H1 (cell line): ENCODE data around the gene DES. TPM values are rescaled to one million over a fixed set of nuclear protein-coding genes. Genes with fewer than 3 reads are reported as not detected.

ENCODE experiments used
- CTCF ChIA-PET: fragments of 300-600 bp; sonication (Branson Sonifier 250); formaldehyde crosslinking; loops from one replicate; lab custom pipeline; 2021; ENCODE audit not compliant: partially characterized antibody; lab: Charles Lee
- POLR2A ChIA-PET: fragments of 300-600 bp; sonication (Branson Sonifier 250); formaldehyde crosslinking; loops from one replicate; lab custom pipeline; 2021; ENCODE audit warnings: inconsistent platforms; ENCODE audit not compliant: partially characterized antibody; lab: Charles Lee
- DNase-seq, 2 experiments: peaks; one replicate each; pipeline versions ENCODE4 v3.0.0 to v3.0.0-alpha.2; 2010 to 2022; ENCODE audit warnings: low spot score in 2 of 2, low read depth in 1 of 2, mixed read lengths in 1 of 2
- FAIRE-seq: peaks from 2 replicates; lab custom pipeline; 2011; peaks lifted over from hg19 to GRCh38; lab: Jason Lieb, UNC
- H2AFZ ChIP-seq: 2 replicates; pipeline ENCODE4 v1.8.1; 2012; ENCODE audit warnings: low read length, inconsistent platforms
- H2AK5ac ChIP-seq: 2 replicates; pipeline ENCODE4 v1.6.1; 2013; ENCODE audit warnings: low read depth, low read length
- H2BK120ac ChIP-seq: replicated peaks from 2 replicates; pipeline ENCODE3; 2013; ENCODE audit warnings: low read depth, low read length, inconsistent platforms
- H2BK12ac ChIP-seq: 2 replicates; pipeline ENCODE4 v1.6.1; 2013; ENCODE audit warnings: low read depth, low read length
- H2BK15ac ChIP-seq: 2 replicates; pipeline ENCODE4 v1.6.1; 2013; ENCODE audit warnings: low read length
- H2BK20ac ChIP-seq: 2 replicates; pipeline ENCODE4 v1.6.1; 2013; ENCODE audit warnings: low read length
- H2BK5ac ChIP-seq: 2 replicates; pipeline ENCODE4 v1.6.1; 2013; ENCODE audit warnings: low read depth, low read length
- H3K14ac ChIP-seq: 2 replicates; pipeline ENCODE4 v1.6.1; 2013; ENCODE audit warnings: inconsistent platforms; ENCODE audit not compliant: insufficient read length
- H3K18ac ChIP-seq: 2 replicates; pipeline ENCODE4 v1.6.1; 2013; ENCODE audit warnings: low read length; ENCODE audit errors: extremely low read depth
- H3K23ac ChIP-seq: 2 replicates; pipeline ENCODE4 v1.6.1; 2013; ENCODE audit warnings: inconsistent platforms; ENCODE audit not compliant: insufficient read length
- H3K23me2 ChIP-seq: 2 replicates; pipeline ENCODE4 v1.6.1; 2013; ENCODE audit warnings: low read depth, low read length
- H3K27ac ChIP-seq: 2 replicates; pipeline ENCODE4 v1.6.1; 2011; ENCODE audit warnings: low read depth, low read length, inconsistent platforms
- H3K27me3 ChIP-seq, 4 experiments: replicated peaks in 1 of 4; 1 replicate in 1 of 4; 2 replicates in 3 of 4; pipeline versions ENCODE4 v1.6.1 to v1.8.1; 2011 to 2013; ENCODE audit warnings: low read length in 3 of 4, mild to moderate bottlenecking in 3 of 4, inconsistent platforms in 2 of 4, mixed read lengths in 2 of 4, moderate library complexity in 1 of 4; ENCODE audit not compliant: control insufficient read depth in 3 of 4, insufficient read depth in 3 of 4; ENCODE audit errors: extremely low read depth in 1 of 4
- H3K36me3 ChIP-seq, 4 experiments: 2 replicates each; pipeline versions ENCODE4 v1.6.1 to v1.8.1; 2011 to 2013; ENCODE audit warnings: mild to moderate bottlenecking in 4 of 4, low read length in 3 of 4, moderate library complexity in 2 of 4, control low read depth in 1 of 4, inconsistent platforms in 1 of 4; ENCODE audit not compliant: insufficient read depth in 4 of 4, control insufficient read depth in 2 of 4
- H3K4ac ChIP-seq: replicated peaks from 2 replicates; pipeline ENCODE3; 2013; ENCODE audit warnings: low read length, low read depth, mixed read lengths, inconsistent platforms; ENCODE audit not compliant: insufficient read length
- H3K4me1 ChIP-seq, 4 experiments: replicated peaks in 1 of 4; 1 replicate in 1 of 4; 2 replicates in 3 of 4; pipeline versions ENCODE4 v1.6.1 to v1.8.1; 2011 to 2013; ENCODE audit warnings: low read length in 3 of 4, inconsistent platforms in 2 of 4, mixed read lengths in 1 of 4; ENCODE audit not compliant: insufficient read depth in 4 of 4, control insufficient read depth in 3 of 4
- H3K4me2 ChIP-seq, 2 experiments: 2 replicates each; pipeline versions ENCODE4 v1.6.1 to v1.8.1; 2011 to 2013; ENCODE audit warnings: low read depth in 2 of 2, low read length in 2 of 2, control low read depth in 1 of 2, inconsistent platforms in 1 of 2, mild to moderate bottlenecking in 1 of 2; ENCODE audit not compliant: insufficient read depth in 1 of 2
- H3K4me3 ChIP-seq, 4 experiments: fragments of 200-600, 300-600 bp in 1 of 4; sonication (generic), shearing (Covaris generic), sonication (Bioruptor Twin) in 1 of 4; 2 replicates each; pipeline versions ENCODE4 v1.5.1 to v1.8.1; 2011 to 2016; ENCODE audit warnings: low read length in 4 of 4, low read depth in 3 of 4, control low read depth in 2 of 4, inconsistent platforms in 2 of 4, mild to moderate bottlenecking in 2 of 4, mixed read lengths in 1 of 4, moderate library complexity in 1 of 4; ENCODE audit not compliant: insufficient read depth in 2 of 4; ENCODE audit errors: extremely low read depth in 1 of 4
- H3K56ac ChIP-seq: replicated peaks from 2 replicates; pipeline ENCODE3; 2013; ENCODE audit warnings: low read depth, mild to moderate bottlenecking, mixed read lengths, low read length, inconsistent platforms; ENCODE audit not compliant: insufficient read length
- H3K79me1 ChIP-seq: 2 replicates; pipeline ENCODE4 v1.6.1; 2013; ENCODE audit warnings: low read depth, low read length, control low read depth
- H3K79me2 ChIP-seq, 2 experiments: 2 replicates each; pipeline versions ENCODE4 v1.6.1 to v1.8.1; 2012 to 2013; ENCODE audit warnings: low read length in 2 of 2, mild to moderate bottlenecking in 2 of 2, inconsistent platforms in 1 of 2; ENCODE audit not compliant: insufficient read depth in 2 of 2, control insufficient read depth in 1 of 2
- H3K9ac ChIP-seq, 4 experiments: replicated peaks in 1 of 4; 1 replicate in 1 of 4; 2 replicates in 3 of 4; pipeline versions ENCODE4 v1.6.1 to v1.8.1; 2011 to 2013; ENCODE audit warnings: low read depth in 3 of 4, low read length in 3 of 4, control low read depth in 2 of 4, mild to moderate bottlenecking in 2 of 4, moderate library complexity in 2 of 4, inconsistent platforms in 1 of 4; ENCODE audit errors: extremely low read depth in 1 of 4
- H3K9me3 ChIP-seq, 2 experiments: 2 replicates each; pipeline versions ENCODE4 v1.6.1 to v1.8.1; 2012 to 2013; ENCODE audit warnings: mild to moderate bottlenecking in 2 of 2, moderate library complexity in 2 of 2, control low read depth in 1 of 2, inconsistent platforms in 1 of 2, low read depth in 1 of 2, low read length in 1 of 2, mixed read lengths in 1 of 2; ENCODE audit not compliant: insufficient read depth in 2 of 2
- H4K20me1 ChIP-seq, 2 experiments: replicated peaks in 1 of 2; 2 replicates each; pipeline versions ENCODE3 to v1.8.1; 2011 to 2013; ENCODE audit warnings: inconsistent platforms in 2 of 2, low read length in 2 of 2, mild to moderate bottlenecking in 1 of 2; ENCODE audit not compliant: insufficient read depth in 2 of 2, control insufficient read depth in 1 of 2
- H4K5ac ChIP-seq: 2 replicates; pipeline ENCODE4 v1.6.1; 2013; ENCODE audit warnings: low read length, low read depth, mixed read lengths, inconsistent platforms; ENCODE audit not compliant: insufficient read length
- H4K8ac ChIP-seq: 2 replicates; pipeline ENCODE4 v1.8.0; 2013; ENCODE audit warnings: mild to moderate bottlenecking, moderate library complexity, low read length, inconsistent platforms; ENCODE audit not compliant: insufficient read depth; ENCODE audit errors: extremely low read depth
- H4K91ac ChIP-seq: replicated peaks from 2 replicates; pipeline ENCODE3; 2013; ENCODE audit warnings: low read length, mixed read lengths, inconsistent platforms; ENCODE audit not compliant: insufficient read length
- CHD2 ChIP-seq: IDR thresholded peaks from 2 replicates; pipeline ENCODE4 v1.6.1; 2012; ENCODE audit warnings: low read length, improper control_type of control experiment
- JUN ChIP-seq: IDR thresholded peaks from 2 replicates; pipeline ENCODE4 v1.6.1; 2011; ENCODE audit warnings: low read depth, mild to moderate bottlenecking, improper control_type of control experiment, low read length
- SAP30 ChIP-seq: fragments of 300-600 bp; sonication (generic); IDR thresholded peaks from 2 replicates; pipeline ENCODE4 v1.7.1; 2012; ENCODE audit warnings: low read length, moderate library complexity, mild to moderate bottlenecking, inconsistent platforms; ENCODE audit not compliant: insufficient read depth, insufficient replicate concordance
- SP4 ChIP-seq: IDR thresholded peaks from 2 replicates; pipeline ENCODE4 v1.6.1; 2012; ENCODE audit warnings: low read length, inconsistent platforms
- TBP ChIP-seq: IDR thresholded peaks from 2 replicates; pipeline ENCODE4 v1.6.1; 2011; ENCODE audit warnings: low read depth, low read length, improper control_type of control experiment
- WGBS, 2 experiments: shearing (Covaris generic) in 1 of 2; methylation state at CpG; one replicate each; pipeline versions ENCODE4 v1.1.6 to v1.1.7; 2013 to 2015; ENCODE audit warnings: low lambda C conversion rate in 2 of 2, mixed read lengths in 2 of 2, inconsistent platforms in 1 of 2, low coverage in 1 of 2, missing lambda C conversion rate in 1 of 2; ENCODE audit not compliant: insufficient replicate concordance in 2 of 2, insufficient coverage in 1 of 2, insufficient read length in 1 of 2; ENCODE audit errors: extremely low coverage in 1 of 2, missing lambda C conversion rate in 1 of 2; 5-methylcytosine and 5-hydroxymethylcytosine counted together
- polyA plus RNA-seq, 7 experiments: library from polyadenylated mRNA; depleted of rRNA in 3 of 7; stranded (reverse) in 5 of 7; unstranded in 2 of 7; fragments of >200 nt in 5 of 7; fragments of 200-250 nt in 2 of 7; gene quantifications; 1 replicate in 5 of 7; 2 replicates in 1 of 7; 4 replicates in 1 of 7; pipeline versions ENCODE4 v1.2.1 to v1.2.3, GENCODE V29; 2011 to 2013; ENCODE audit warnings: missing spikeins in 2 of 7, mixed read lengths in 2 of 7
- total RNA-seq: library from RNA; stranded (reverse); fragmentation: NEBNext Ultra II Directional; extraction: Animal tissue kit (Norgen Biotek cat#: 25700); gene quantifications from 2 replicates; pipeline ENCODE4 v1.2.1, GENCODE V29; 2021

The DES gene
- total and polyA plus RNA-seq, 2 of the 8 experiments (the other 6 are each of a cell fraction or from before 2014, with no cell fraction given): 1.8 to 4.3 TPM

- H2BK120ac ChIP-seq: no peak overlapping the region
- DNase-seq (no peak), FAIRE-seq (no peak)
- TF ChIP-seq TBP: no peak
- no peak for TF ChIP-seq SP4
- TF ChIP-seq JUN: no peak
- no peak for TF ChIP-seq CHD2
- no peak for TF ChIP-seq SAP30
- no peak overlapping the region for H3K56ac ChIP-seq
- no peak overlapping the region for H3K9ac ChIP-seq
- H3K27me3 ChIP-seq: peaks cover 15 to 39% (median 31%) of the 10 kb centered on the region in 4 experiments
- no peak overlapping the region for H3K4ac ChIP-seq
- no peak overlapping the region for H3K18ac ChIP-seq
- H3K9me3 ChIP-seq: no peaks in the 10 kb centered on the region
- no peak overlapping the region for H3K27ac ChIP-seq
- H3K79me2 ChIP-seq: no peaks in the 10 kb centered on the region
- H3K79me1 ChIP-seq: no peaks in the 10 kb centered on the region
- H4K20me1 ChIP-seq: peaks cover 0 to 2% of the 10 kb centered on the region in 2 experiments
- no peak overlapping the region for H3K4me3 ChIP-seq
- ChIA-PET POLR2A (no interaction called here), CTCF (interaction anchor here (1.2 to 88.6 kb wide), 3 partner anchors 12 to 68 kb away, joined by 4 to 7248 read pairs (median 128); partner anchors contain the start of genes ASIC4, CHPF, GMPPA and SPEG)
- H3K36me3 ChIP-seq: no peaks in the 10 kb centered on the region
- no peak overlapping the region; the same call in 1 of the 2 replicates for H4K8ac ChIP-seq
- no peak overlapping the region for H2BK20ac ChIP-seq
- peaks cover 2% of the 10 kb centered on the region for H3K23me2 ChIP-seq
- no peak overlapping the region for H4K5ac ChIP-seq
- no peak overlapping the region for H2AK5ac ChIP-seq
- no peak overlapping the region for H2BK15ac ChIP-seq
- H4K91ac ChIP-seq: no peak overlapping the region
- 85% methylated on average over 16 of the region's 17 CpGs; no CpG with 5 or more reads in 1 of the 2 experiments for WGBS, 2 experiments
- peaks cover 8 to 22% (median 11%) of the 10 kb centered on the region in 4 experiments; a peak in 6 of 7 replicates for H3K4me1 ChIP-seq
- H3K4me2 ChIP-seq: no peak overlapping the region
- no peak overlapping the region for H3K14ac ChIP-seq
- H2BK5ac ChIP-seq: no peak overlapping the region
- no peak overlapping the region for H2BK12ac ChIP-seq
- no peak overlapping the region for H2AFZ ChIP-seq
- no peak overlapping the region for H3K23ac ChIP-seq
These were observed 3.1 kb downstream of the DES start for GRCh38 chr2:219421323-219421722.
